Stimulated activated naive CD4-positive, alpha-beta T cell (primary cell): ENCODE data around the gene CADM1.

Source experiments
- DNase-seq, 6 experiments: peaks; one replicate each; lab custom pipeline; 2025; lab: John Stamatoyannopoulos, UW

Gene CADM1

GRCh38 chr11:115181538-115181937, 322.7 kb downstream of the CADM1 start:
- no peak for DNase-seq

DNA sequence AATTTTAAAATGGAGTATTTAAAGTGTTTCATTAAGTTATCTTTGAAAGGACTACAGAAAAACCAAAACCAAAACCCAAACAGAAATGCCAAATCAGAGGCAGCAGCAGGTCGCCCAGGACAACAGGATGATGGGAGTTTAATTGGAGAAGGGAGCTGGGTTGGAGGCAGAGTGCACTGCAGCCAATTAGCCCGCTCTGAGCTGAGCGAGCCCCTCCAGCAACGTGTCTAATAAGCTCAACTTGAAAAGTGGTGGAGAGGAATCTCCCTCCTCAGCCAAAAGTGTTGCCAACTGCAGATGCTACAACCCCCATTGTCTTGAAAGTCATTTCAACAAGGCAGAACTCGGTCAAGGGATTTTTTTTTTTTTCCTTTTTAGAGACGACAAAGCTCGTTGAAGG, 323.9 kb downstream of the CADM1 start:
- DNase-seq: no peak

GRCh38 chr11:115179636-115180035, 324.6 kb downstream of the CADM1 start:
- DNase-seq: no peak

DNA sequence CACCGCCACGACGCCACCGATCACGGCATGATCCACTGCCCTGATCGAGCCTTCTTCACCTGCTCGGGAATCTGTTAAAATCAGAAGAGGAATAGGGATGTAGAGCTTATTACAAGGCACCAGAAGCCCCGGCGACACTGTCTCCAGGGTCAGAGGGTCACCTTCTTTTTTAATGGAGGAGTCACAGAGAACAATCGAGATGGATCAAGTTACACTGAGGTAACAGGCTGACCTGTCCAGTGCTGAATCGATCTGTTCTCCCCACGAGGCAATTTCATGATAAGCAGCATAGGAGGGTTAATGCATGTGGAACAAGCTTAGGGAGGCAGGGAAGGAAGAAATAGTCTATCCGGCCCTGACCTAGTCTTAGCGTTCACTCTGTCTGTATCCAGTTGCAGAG, 325.5 kb downstream of the CADM1 start:
- no peak for DNase-seq

DNA sequence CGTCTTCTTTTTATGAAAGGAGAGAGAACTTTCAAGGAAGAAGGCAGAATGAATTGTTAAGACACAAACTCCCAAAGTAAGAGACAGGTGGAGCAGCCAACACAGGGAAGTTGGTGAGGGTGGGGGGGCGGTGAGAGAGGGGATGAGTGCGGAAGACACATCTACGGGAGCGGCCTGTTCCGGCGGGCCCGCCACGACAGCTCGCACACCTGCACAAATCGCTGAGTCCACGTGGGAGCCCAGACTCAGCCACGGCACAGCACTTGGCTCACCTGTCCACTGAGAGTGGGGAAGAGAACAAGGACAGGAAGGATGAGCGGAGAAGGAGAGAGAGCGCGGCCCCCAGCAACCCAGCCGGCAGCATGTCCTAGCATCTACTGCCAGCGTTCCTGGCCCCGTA, 331.1 kb downstream of the CADM1 start:
- DNase-seq: no peak

DNA sequence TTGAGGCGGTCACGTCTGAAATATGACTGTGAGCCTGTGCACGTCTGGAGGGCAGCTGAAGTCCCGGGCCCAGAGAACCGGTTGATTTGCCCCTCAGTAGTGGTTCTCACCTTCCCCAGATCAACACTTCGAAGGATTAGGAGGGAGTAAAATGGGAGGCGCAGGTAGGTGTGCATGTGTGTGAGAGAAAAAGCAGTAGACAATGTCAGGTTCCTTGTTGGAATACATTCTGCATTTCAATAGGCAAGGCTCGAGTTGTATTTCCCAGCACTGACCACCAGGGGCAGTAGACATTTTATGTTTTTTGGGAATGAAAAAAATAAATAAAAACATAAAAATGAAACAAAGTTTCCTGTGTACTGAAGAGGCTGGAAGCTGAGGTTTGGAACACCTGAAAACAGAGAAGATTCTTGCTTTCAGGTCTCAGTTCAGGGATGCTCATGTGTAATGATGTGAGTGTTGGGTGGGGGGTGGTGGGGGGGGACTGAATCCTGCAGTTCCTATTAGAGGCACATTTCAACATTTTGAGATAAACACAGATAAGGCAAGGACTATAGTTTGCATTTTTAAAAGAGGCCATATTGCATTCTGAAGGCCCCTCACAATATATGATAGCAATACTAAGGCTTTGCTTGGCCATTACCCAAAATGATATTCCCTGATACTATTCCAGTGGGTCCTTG, 333.9 kb downstream of the CADM1 start:
- DNase-seq: no peak

DNA sequence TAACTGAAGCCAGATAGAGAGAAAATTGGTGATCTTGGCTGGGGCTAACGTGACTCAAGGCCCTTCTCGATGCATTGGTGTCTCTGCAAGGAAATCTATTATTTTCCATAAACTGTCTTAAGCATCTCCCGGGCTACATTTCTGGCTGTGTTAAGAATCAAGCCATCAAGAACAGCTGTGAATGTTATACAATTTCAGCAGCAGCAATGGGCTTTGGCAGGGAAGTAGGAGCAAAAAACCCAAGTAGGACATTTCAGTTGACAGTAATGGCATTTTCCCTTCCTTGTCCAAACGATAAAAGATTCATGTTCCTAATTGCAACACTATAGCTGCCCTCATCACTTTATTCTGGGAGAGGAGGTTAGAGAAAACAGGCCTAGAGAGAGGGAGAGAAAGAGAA, 335.0 kb downstream of the CADM1 start:
- DNase-seq: no peak

DNA sequence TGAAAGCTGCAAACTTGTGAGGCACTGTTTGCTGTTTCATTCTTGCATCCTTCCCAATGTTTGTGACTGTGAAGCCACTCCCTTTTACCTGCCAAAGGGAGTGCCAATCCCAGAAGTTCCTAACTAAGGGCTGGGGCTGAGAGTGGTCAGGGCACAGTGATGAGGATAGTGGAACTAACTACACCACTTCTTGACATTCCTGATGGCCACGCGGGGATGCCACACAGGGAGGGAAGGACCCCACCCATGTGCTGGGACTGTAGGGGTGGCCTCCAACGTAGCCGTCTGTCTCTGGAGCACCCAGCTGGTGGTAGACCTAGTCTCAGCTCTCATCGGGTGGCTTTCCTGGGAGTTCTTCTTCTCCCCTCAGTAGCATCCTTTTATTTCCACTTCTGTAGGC, 335.5 kb downstream of the CADM1 start:
- DNase-seq: no peak

- no peak for DNase-seq
Measured at GRCh38 chr11:115168229-115168671, 336.0 kb downstream of the CADM1 start.

- no peak for DNase-seq
Measured at GRCh38 chr11:115167456-115167855, 336.8 kb downstream of the CADM1 start.

DNA sequence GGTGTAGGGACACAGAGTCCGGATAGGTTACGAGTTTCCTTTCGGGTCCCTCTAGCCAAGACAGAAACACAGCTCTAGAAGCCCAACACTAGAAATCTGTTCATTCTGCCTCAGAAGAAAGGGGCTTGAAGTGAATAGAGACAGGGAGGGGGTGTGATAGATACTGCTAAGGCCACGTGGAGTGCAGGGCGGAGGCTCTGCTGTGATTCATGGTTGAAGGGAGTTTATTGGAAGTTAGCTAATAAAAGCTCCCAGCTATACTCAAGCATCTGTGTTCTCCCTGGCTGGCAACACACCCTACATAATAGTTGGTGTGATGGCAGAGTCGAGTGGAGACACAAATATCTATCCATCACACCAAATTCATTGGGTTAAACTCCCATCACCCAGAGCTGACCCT, 337.4 kb downstream of the CADM1 start:
- no peak for DNase-seq

- no peak for DNase-seq
Measured at GRCh38 chr11:115164774-115165173, 339.4 kb downstream of the CADM1 start.

DNA sequence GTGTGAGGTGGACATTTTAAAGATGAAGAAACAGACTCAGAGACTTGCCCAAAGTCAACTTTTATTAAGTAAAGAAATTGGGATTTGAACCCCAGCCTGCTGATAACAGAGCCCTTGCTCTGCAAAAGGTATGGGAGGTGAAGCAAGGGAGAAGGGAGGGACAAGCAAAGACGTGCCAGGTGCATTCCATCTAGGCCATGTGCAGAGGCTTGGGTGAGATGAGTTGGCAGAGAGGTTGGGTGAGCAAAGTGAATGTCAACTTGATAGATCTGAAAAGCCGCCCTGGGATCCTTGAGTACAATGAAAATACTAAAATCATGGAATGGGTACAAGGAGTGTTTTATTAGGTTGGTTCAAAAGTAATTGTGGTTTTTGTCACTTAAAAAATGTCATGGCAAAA, 341.3 kb downstream of the CADM1 start:
- no peak for DNase-seq

GRCh38 chr11:115161876-115162275, 342.3 kb downstream of the CADM1 start:
- no peak for DNase-seq

- no peak for DNase-seq
Measured at GRCh38 chr11:115159207-115159606, 345.0 kb downstream of the CADM1 start.

GRCh38 chr11:115158053-115158452, 346.2 kb downstream of the CADM1 start:
- DNase-seq: no peak

GRCh38 chr11:115157247-115157646, 347.0 kb downstream of the CADM1 start:
- no peak for DNase-seq

DNA sequence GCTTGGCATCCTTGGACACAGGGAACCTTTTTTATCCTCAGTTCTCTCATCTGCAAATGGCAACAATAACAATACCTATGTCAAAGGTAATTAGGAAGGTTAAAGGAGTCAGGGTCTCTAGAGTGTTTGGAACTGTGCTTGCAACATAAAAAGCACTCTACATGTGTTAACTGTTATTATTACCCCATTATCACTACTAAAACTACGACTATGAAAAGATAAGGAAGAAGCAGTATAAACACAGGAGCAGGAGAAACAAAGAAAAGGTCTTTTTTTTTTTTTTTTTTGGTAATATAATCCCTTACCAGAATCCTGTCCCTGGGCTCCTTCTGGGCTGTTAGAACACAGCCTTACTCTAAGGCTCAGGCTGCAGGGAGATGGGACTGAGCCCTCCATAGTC, 348.2 kb downstream of the CADM1 start:
- no peak for DNase-seq

GRCh38 chr11:115155320-115155719, 348.9 kb downstream of the CADM1 start:
- no peak for DNase-seq

DNA sequence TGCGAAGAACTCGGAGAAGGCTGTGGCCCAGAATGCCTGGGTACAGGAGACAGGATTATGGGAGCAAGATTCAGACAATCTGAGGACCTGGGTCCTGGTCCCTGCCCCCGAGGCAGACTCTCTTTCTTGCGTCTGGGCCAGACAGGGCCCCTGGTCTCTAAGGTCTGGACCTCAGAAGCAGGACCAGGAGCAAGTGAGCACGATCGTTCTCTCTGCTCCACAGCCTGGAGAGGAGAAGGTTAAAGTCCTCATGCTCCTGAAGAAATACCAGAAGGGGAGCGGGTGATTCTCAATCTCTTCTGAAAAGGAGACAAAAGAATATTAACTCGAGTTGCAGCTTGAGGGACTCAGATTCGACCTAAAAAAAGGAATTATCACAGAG, 349.9 kb downstream of the CADM1 start:
- DNase-seq: no peak

GRCh38 chr11:115153731-115154354, 350.4 kb downstream of the CADM1 start:
- DNase-seq: no peak

DNA sequence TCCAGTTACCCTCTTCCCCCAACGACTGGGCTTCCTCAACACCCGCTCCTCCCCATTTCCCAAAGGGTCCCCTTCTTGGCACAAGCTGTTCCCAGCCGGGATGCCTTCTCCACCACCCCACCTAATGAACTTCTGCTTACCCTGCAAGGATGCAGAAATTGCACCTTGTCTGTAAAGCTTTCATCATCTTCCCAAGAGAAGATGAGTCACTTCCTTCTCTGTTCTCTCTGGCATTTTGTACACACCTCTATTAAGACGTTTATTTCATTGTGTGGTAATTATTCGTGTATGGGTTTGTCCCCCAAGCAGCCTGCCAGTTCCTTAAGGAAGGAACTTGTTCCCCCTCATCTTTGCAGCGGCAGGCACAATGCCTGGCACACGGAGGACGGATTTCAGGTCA, 351.1 kb downstream of the CADM1 start:
- no peak for DNase-seq

DNA sequence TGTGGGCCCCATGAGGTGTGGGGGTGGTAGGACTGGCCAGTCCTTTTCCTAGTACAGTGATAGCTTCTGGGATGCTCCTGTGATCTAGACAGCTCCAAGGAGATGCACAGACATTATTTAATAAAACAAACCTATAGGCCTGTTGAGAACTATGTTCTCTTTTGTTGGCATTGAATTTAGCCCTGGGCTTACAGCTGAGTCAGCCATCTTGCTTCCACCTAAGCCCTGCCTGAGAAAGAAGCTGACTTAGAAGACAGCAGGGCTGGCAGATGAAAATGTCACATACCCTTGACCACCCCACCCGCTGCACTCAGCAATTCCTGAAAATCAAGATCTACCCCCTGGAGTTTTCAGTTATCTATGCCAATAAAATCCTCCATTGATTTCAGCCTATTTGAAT, 353.2 kb downstream of the CADM1 start:
- no peak for DNase-seq

DNA sequence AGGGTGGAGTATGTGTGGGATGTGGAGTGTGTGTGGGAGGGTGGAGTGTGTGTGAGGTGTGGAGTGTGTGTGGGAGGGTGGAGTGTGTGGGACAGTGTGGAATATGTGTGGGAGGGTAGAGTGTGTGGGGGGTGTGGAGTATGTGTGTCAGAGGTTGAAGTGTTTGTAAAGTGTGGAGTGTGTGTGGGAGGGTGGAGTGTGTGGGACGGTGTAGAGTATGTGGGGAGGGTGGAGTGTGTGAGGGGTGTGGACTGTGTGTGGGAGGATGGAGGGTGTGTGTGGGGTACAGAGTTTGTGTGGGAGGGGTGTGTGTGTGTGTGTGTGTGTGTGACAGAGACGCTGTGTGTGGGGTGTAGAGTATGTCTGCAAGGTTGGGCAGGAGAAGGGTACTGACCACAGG, 355.5 kb downstream of the CADM1 start:
- no peak for DNase-seq
